Astrocyte (in vitro differentiated cells and primary cell): Measurements from ENCODE around the gene THADA. TPM values are rescaled to one million over a fixed set of nuclear protein-coding genes. Genes with fewer than 3 reads are reported as not detected.

Source experiments
- DNase-seq: peaks from one replicate; pipeline ENCODE4 v3.0.0-alpha.2; 2010; ENCODE audit warnings: low read depth
- FAIRE-seq: peaks from 2 replicates; lab custom pipeline; 2011; peaks lifted over from hg19 to GRCh38; lab: Jason Lieb, UNC
- H2AFZ ChIP-seq: 2 replicates; pipeline ENCODE4 v1.6.0; 2012; ENCODE audit warnings: low read depth, low read length, inconsistent platforms
- H3K27ac ChIP-seq: 2 replicates; pipeline ENCODE4 v1.5.1; 2011; ENCODE audit warnings: low read depth, low read length, inconsistent platforms
- H3K27me3 ChIP-seq: 2 replicates; pipeline ENCODE4 v1.6.0; 2011; ENCODE audit warnings: low read length, inconsistent platforms; ENCODE audit not compliant: insufficient read depth
- H3K36me3 ChIP-seq: 2 replicates; pipeline ENCODE4 v1.5.1; 2011; ENCODE audit warnings: low read length, inconsistent platforms; ENCODE audit not compliant: insufficient read depth
- H3K4me1 ChIP-seq: 2 replicates; pipeline ENCODE4 v1.5.1; 2011; ENCODE audit warnings: low read length, inconsistent platforms; ENCODE audit not compliant: insufficient read depth
- H3K4me2 ChIP-seq: 2 replicates; pipeline ENCODE4 v1.6.0; 2012; ENCODE audit warnings: low read length, inconsistent platforms
- H3K4me3 ChIP-seq: 2 replicates; pipeline ENCODE4 v1.5.1; 2011; ENCODE audit warnings: low read depth, mild to moderate bottlenecking, low read length, inconsistent platforms; ENCODE audit not compliant: insufficient read depth
- H3K79me2 ChIP-seq: 2 replicates; pipeline ENCODE4 v1.6.0; 2012; ENCODE audit warnings: mild to moderate bottlenecking, low read length, inconsistent platforms; ENCODE audit not compliant: insufficient read depth
- H3K9ac ChIP-seq: 2 replicates; pipeline ENCODE4 v1.6.0; 2012; ENCODE audit warnings: mild to moderate bottlenecking, low read length, inconsistent platforms
- H3K9me3 ChIP-seq: 2 replicates; pipeline ENCODE4 v1.5.1; 2012; ENCODE audit warnings: low read depth, mild to moderate bottlenecking, low read length, inconsistent platforms; ENCODE audit not compliant: insufficient read depth
- H4K20me1 ChIP-seq: 2 replicates; pipeline ENCODE4 v1.6.0; 2012; ENCODE audit warnings: low read length, inconsistent platforms; ENCODE audit not compliant: insufficient read depth
- H3K27ac Mint-ChIP-seq: one replicate; pipeline ENCODE4 v1.8.0; 2021; ENCODE audit warnings: mild to moderate bottlenecking, mixed read lengths; ENCODE audit not compliant: unreplicated experiment
- H3K27me3 Mint-ChIP-seq: one replicate; pipeline ENCODE4 v1.8.0; 2021; ENCODE audit warnings: low read depth, mixed read lengths; ENCODE audit not compliant: unreplicated experiment
- H3K36me3 Mint-ChIP-seq: one replicate; pipeline ENCODE4 v1.8.0; 2021; ENCODE audit warnings: low read depth, mixed read lengths; ENCODE audit not compliant: unreplicated experiment
- H3K4me1 Mint-ChIP-seq: one replicate; pipeline ENCODE4 v1.8.0; 2021; ENCODE audit warnings: low read depth, mixed read lengths; ENCODE audit not compliant: unreplicated experiment
- H3K4me3 Mint-ChIP-seq: one replicate; pipeline ENCODE4 v1.8.0; 2021; ENCODE audit warnings: mild to moderate bottlenecking, moderate library complexity, mixed read lengths; ENCODE audit not compliant: unreplicated experiment
- H3K9me3 Mint-ChIP-seq: one replicate; pipeline ENCODE4 v1.8.0; 2021; ENCODE audit warnings: mild to moderate bottlenecking, mixed read lengths; ENCODE audit not compliant: unreplicated experiment
- CTCF ChIP-seq: IDR thresholded peaks from 2 replicates; pipeline ENCODE4 v1.5.1; 2011; ENCODE audit warnings: low read depth, mild to moderate bottlenecking, inconsistent platforms, low read length, moderate library complexity; ENCODE audit not compliant: insufficient read depth
- EZH2 ChIP-seq: IDR thresholded peaks from 2 replicates; pipeline ENCODE4 v1.6.1; 2012; ENCODE audit warnings: mild to moderate bottlenecking, low read length, inconsistent platforms; ENCODE audit not compliant: insufficient read depth
- total RNA-seq: library from RNA; stranded (reverse); gene quantifications from 2 replicates; pipeline ENCODE4 v1.2.1, GENCODE V29; 2021

Gene THADA
- total RNA-seq, 1 donor from 2014 or later: 16.2 TPM

GRCh38 chr2:43248621-43249020 lies 347.2 kb downstream of the THADA start:
- Histone ChIP-seq H3K36me3 (no peaks in the 10 kb centered on the region), H4K20me1 (no peaks in the 10 kb centered on the region), H3K4me2 (no peak overlapping the region), H3K4me1 (peaks cover 9% of the 10 kb centered on the region), H3K4me3 (no peak overlapping the region), H3K9ac (no peak overlapping the region), H3K27ac (no peak overlapping the region), H2AFZ (no peak overlapping the region), H3K27me3 (no peaks in the 10 kb centered on the region), H3K79me2 (no peaks in the 10 kb centered on the region), H3K9me3 (no peaks in the 10 kb centered on the region)
- no peak overlapping the region for H3K27ac Mint-ChIP-seq
- DNase-seq (no peak), FAIRE-seq (no peak)
- no peaks in the 10 kb centered on the region for H3K9me3 Mint-ChIP-seq
- H3K27me3 Mint-ChIP-seq: no peaks in the 10 kb centered on the region
- no peak overlapping the region for H3K4me3 Mint-ChIP-seq
- peaks cover 2% of the 10 kb centered on the region for H3K36me3 Mint-ChIP-seq
- TF ChIP-seq CTCF (no peak), EZH2 (no peak)
- H3K4me1 Mint-ChIP-seq: peaks cover 1% of the 10 kb centered on the region

- H3K9me3 Mint-ChIP-seq: no peaks in the 10 kb centered on the region
- Histone ChIP-seq H3K9ac (no peak overlapping the region), H3K4me3 (no peak overlapping the region), H3K4me1 (peaks cover 9% of the 10 kb centered on the region), H3K27ac (no peak overlapping the region), H2AFZ (no peak overlapping the region), H3K79me2 (no peaks in the 10 kb centered on the region), H3K27me3 (no peaks in the 10 kb centered on the region), H3K9me3 (no peaks in the 10 kb centered on the region), H4K20me1 (no peaks in the 10 kb centered on the region), H3K4me2 (no peak overlapping the region), H3K36me3 (no peaks in the 10 kb centered on the region)
- TF ChIP-seq EZH2 (no peak), CTCF (no peak)
- no peaks in the 10 kb centered on the region for H3K27me3 Mint-ChIP-seq
- no peak overlapping the region for H3K4me3 Mint-ChIP-seq
- peaks cover 1% of the 10 kb centered on the region for H3K4me1 Mint-ChIP-seq
- DNase-seq (no peak), FAIRE-seq (no peak)
- no peak overlapping the region for H3K27ac Mint-ChIP-seq
- peaks cover 2% of the 10 kb centered on the region for H3K36me3 Mint-ChIP-seq
These were observed 349.2 kb downstream of the THADA start for GRCh38 chr2:43246641-43247040.

- no peaks in the 10 kb centered on the region for H3K27me3 ChIP-seq
- FAIRE-seq: no peak
These were observed 354.3 kb downstream of the THADA start for GRCh38 chr2:43241558-43241957.

More at GRCh38 chr2:43241558-43241957, 354.3 kb downstream of the THADA start:
- H3K9me3 Mint-ChIP-seq: no peaks in the 10 kb centered on the region
- H3K27ac Mint-ChIP-seq: no peak overlapping the region
- no peak overlapping the region for H2AFZ ChIP-seq
- H3K9me3 ChIP-seq: no peaks in the 10 kb centered on the region
- peaks cover 6% of the 10 kb centered on the region for H3K36me3 Mint-ChIP-seq
- H3K4me3 ChIP-seq: no peak overlapping the region
- H4K20me1 ChIP-seq: no peaks in the 10 kb centered on the region
- no peak overlapping the region for H3K4me3 Mint-ChIP-seq
- no peak overlapping the region for H3K9ac ChIP-seq
- H3K79me2 ChIP-seq: no peaks in the 10 kb centered on the region
- H3K4me2 ChIP-seq: no peak overlapping the region
- no peak for DNase-seq
- peaks cover 4% of the 10 kb centered on the region for H3K4me1 ChIP-seq
- H3K27ac ChIP-seq: no peak overlapping the region
- no peaks in the 10 kb centered on the region for H3K27me3 Mint-ChIP-seq
- no peaks in the 10 kb centered on the region for H3K36me3 ChIP-seq
- no peak for TF ChIP-seq EZH2
- no peak for TF ChIP-seq CTCF
- peaks cover 4% of the 10 kb centered on the region for H3K4me1 Mint-ChIP-seq
